Liver (tissue), 9 donors: ENCODE data around the gene SLC26A11. TPM values are rescaled to one million over a fixed set of nuclear protein-coding genes. Genes with fewer than 3 reads are reported as not detected.

Source experiments
- DNase-seq: peaks from one replicate; pipeline ENCODE4 v3.0.0-alpha.2; 2017; ENCODE audit warnings: low spot score
- H3K27ac ChIP-seq, 2 donors: one replicate each; pipeline ENCODE4 v1.7.0; 2013; ENCODE audit warnings: inconsistent platforms in 2 of 2, low read length in 2 of 2, control low read depth in 1 of 2, low read depth in 1 of 2, mild to moderate bottlenecking in 1 of 2
- H3K27me3 ChIP-seq, 4 donors: one replicate each; pipeline versions ENCODE4 v1.6.1 to v1.7.0; 2013; ENCODE audit warnings: low read length in 3 of 4, inconsistent platforms in 1 of 4, mild to moderate bottlenecking in 1 of 4, moderate library complexity in 1 of 4; ENCODE audit not compliant: control insufficient read depth in 4 of 4, insufficient read depth in 4 of 4
- H3K36me3 ChIP-seq, 4 donors: one replicate each; pipeline versions ENCODE4 v1.6.1 to v1.7.0; 2013; ENCODE audit warnings: low read length in 3 of 4, mild to moderate bottlenecking in 3 of 4, low read depth in 1 of 4, moderate library complexity in 1 of 4; ENCODE audit not compliant: control insufficient read depth in 4 of 4, insufficient read depth in 3 of 4
- H3K4me1 ChIP-seq, 4 donors: one replicate each; pipeline versions ENCODE4 v1.6.1 to v1.7.0; 2013; ENCODE audit warnings: low read length in 3 of 4, mild to moderate bottlenecking in 3 of 4, moderate library complexity in 1 of 4; ENCODE audit not compliant: control insufficient read depth in 4 of 4, insufficient read depth in 4 of 4
- H3K4me3 ChIP-seq, 3 donors: one replicate each; pipeline versions ENCODE4 v1.6.1 to v1.7.0; 2013; ENCODE audit warnings: low read length in 3 of 3, control low read depth in 1 of 3, low read depth in 1 of 3, mild to moderate bottlenecking in 1 of 3
- H3K9ac ChIP-seq, 2 donors: one replicate each; pipeline ENCODE4 v1.7.0; 2013; ENCODE audit warnings: low read length in 2 of 2, mild to moderate bottlenecking in 2 of 2, moderate library complexity in 2 of 2, control low read depth in 1 of 2, low read depth in 1 of 2
- H3K9me3 ChIP-seq, 4 donors: one replicate each; pipeline versions ENCODE4 v1.6.1 to v1.7.0; 2013; ENCODE audit warnings: low read length in 3 of 4; ENCODE audit not compliant: control insufficient read depth in 4 of 4
- EGR1 ChIP-seq, 2 donors: IDR thresholded peaks; 2 replicates each; pipeline ENCODE4 v1.6.1; 2016 to 2018; ENCODE audit warnings: antibody characterized with exemption in 2 of 2, low read depth in 2 of 2
- FOXA1 ChIP-seq: IDR thresholded peaks from 2 replicates; pipeline ENCODE4 v1.6.1; 2016; ENCODE audit warnings: antibody characterized with exemption
- FOXA2 ChIP-seq: IDR thresholded peaks from 2 replicates; pipeline ENCODE4 v1.6.1; 2016; ENCODE audit warnings: antibody characterized with exemption
- GABPA ChIP-seq, 2 donors: IDR thresholded peaks in 1 of 2; conservative IDR thresholded peaks in 1 of 2; 2 replicates each; pipeline ENCODE4 v1.6.1; 2016; ENCODE audit warnings: antibody characterized with exemption in 2 of 2, mild to moderate bottlenecking in 1 of 2, moderate library complexity in 1 of 2
- JUND ChIP-seq, 2 donors: IDR thresholded peaks; 2 replicates each; pipeline ENCODE4 v1.6.1; 2016; ENCODE audit warnings: antibody characterized with exemption in 2 of 2
- NR2F2 ChIP-seq: IDR thresholded peaks from 2 replicates; pipeline ENCODE4 v1.6.1; 2016; ENCODE audit warnings: antibody characterized with exemption
- RAD21 ChIP-seq, 2 donors: IDR thresholded peaks; 2 replicates each; pipeline ENCODE4 v1.6.1; 2016; ENCODE audit warnings: antibody characterized with exemption in 2 of 2, mild to moderate bottlenecking in 2 of 2
- TAF1 ChIP-seq: conservative IDR thresholded peaks from 2 replicates; pipeline ENCODE4 v1.6.1; 2016; ENCODE audit warnings: antibody characterized with exemption, mild to moderate bottlenecking
- YY1 ChIP-seq: IDR thresholded peaks from 2 replicates; pipeline ENCODE4 v1.6.1; 2016; ENCODE audit warnings: antibody characterized with exemption, mild to moderate bottlenecking
- WGBS: extraction: QIAGEN DNeasy Blood & Tissue Kit; methylation state at CpG from one replicate; pipeline ENCODE4 v1.1.7; 2013; 5-methylcytosine and 5-hydroxymethylcytosine counted together
- polyA plus RNA-seq, 2 donors: library from polyadenylated mRNA; stranded (reverse) in 1 of 2; unstranded in 1 of 2; fragments of 200-250 nt in 1 of 2; fragments of >200 nt in 1 of 2; fragmentation: Nextera tagmentation in 1 of 2; extraction: Ambion mirVana in 1 of 2; gene quantifications; one replicate each; pipeline versions ENCODE4 v1.2.1 to v1.2.3, GENCODE V29; 2013 to 2015
- total RNA-seq, 2 donors: library from RNA; depleted of rRNA; stranded (reverse); fragments of >200 nt; gene quantifications; one replicate each; pipeline ENCODE4 v1.2.3, GENCODE V29; 2014
- TF ChIP-seq, protein P1 (sequence below): IDR thresholded peaks from 2 replicates; pipeline ENCODE4 v1.6.1; 2016; ENCODE audit warnings: antibody characterized with exemption
- TF ChIP-seq, protein P2 (sequence below): IDR thresholded peaks from 2 replicates; pipeline ENCODE4 v1.6.1; 2016; ENCODE audit warnings: antibody characterized with exemption
- TF ChIP-seq, protein P3 (sequence below): IDR thresholded peaks from 2 replicates; pipeline ENCODE4 v1.6.1; 2016; ENCODE audit warnings: antibody characterized with exemption, mild to moderate bottlenecking
- donor health status: healthy.
- donor health status: healthy.
- donor health status: healthy.
- donor health status: healthy.
- donor health status: healthy.

SLC26A11 gene
- total and polyA plus RNA-seq, 4 donors = 3.3 to 8.2 (median 5.6) TPM

GRCh38 chr17:80190716-80191115, 29.5 kb upstream of the SLC26A11 start:
- H3K4me1 ChIP-seq = peaks cover 0 to 4% (median 2%) of the 10 kb centered on the region in 4 donors
- H3K9ac ChIP-seq = no peak overlapping the region
- no peaks in the 10 kb centered on the region for H3K36me3 ChIP-seq
- no peak overlapping the region for H3K27ac ChIP-seq
- H3K9me3 ChIP-seq = no peaks in the 10 kb centered on the region
- no peaks in the 10 kb centered on the region for H3K27me3 ChIP-seq
- 94% methylated on average over 10 of the region's 10 CpGs for WGBS
- TF ChIP-seq NR2F2 (no peak), FOXA2 (no peak), RAD21 (IDR thresholded peaks at IDR 0.05) (no peak), YY1 (no peak), TAF1 (no peak), EGR1 (IDR thresholded peaks at IDR 0.05; ENCODE audit: low read depth in 2 of 2) (no peak), GABPA (IDR thresholded peaks at IDR 0.05 in 1 of 2, conservative IDR thresholded peaks at IDR 0.05 in 1 of 2) (no peak), FOXA1 (no peak), JUND (IDR thresholded peaks at IDR 0.05) (no peak)
- TF ChIP-seq, protein P1, sequence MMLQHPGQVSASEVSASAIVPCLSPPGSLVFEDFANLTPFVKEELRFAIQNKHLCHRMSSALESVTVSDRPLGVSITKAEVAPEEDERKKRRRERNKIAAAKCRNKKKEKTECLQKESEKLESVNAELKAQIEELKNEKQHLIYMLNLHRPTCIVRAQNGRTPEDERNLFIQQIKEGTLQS = no peak
- TF ChIP-seq, protein P2, sequence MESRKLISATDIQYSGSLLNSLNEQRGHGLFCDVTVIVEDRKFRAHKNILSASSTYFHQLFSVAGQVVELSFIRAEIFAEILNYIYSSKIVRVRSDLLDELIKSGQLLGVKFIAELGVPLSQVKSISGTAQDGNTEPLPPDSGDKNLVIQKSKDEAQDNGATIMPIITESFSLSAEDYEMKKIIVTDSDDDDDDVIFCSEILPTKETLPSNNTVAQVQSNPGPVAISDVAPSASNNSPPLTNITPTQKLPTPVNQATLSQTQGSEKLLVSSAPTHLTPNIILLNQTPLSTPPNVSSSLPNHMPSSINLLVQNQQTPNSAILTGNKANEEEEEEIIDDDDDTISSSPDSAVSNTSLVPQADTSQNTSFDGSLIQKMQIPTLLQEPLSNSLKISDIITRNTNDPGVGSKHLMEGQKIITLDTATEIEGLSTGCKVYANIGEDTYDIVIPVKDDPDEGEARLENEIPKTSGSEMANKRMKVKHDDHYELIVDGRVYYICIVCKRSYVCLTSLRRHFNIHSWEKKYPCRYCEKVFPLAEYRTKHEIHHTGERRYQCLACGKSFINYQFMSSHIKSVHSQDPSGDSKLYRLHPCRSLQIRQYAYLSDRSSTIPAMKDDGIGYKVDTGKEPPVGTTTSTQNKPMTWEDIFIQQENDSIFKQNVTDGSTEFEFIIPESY = no peak
- TF ChIP-seq, protein P3, sequence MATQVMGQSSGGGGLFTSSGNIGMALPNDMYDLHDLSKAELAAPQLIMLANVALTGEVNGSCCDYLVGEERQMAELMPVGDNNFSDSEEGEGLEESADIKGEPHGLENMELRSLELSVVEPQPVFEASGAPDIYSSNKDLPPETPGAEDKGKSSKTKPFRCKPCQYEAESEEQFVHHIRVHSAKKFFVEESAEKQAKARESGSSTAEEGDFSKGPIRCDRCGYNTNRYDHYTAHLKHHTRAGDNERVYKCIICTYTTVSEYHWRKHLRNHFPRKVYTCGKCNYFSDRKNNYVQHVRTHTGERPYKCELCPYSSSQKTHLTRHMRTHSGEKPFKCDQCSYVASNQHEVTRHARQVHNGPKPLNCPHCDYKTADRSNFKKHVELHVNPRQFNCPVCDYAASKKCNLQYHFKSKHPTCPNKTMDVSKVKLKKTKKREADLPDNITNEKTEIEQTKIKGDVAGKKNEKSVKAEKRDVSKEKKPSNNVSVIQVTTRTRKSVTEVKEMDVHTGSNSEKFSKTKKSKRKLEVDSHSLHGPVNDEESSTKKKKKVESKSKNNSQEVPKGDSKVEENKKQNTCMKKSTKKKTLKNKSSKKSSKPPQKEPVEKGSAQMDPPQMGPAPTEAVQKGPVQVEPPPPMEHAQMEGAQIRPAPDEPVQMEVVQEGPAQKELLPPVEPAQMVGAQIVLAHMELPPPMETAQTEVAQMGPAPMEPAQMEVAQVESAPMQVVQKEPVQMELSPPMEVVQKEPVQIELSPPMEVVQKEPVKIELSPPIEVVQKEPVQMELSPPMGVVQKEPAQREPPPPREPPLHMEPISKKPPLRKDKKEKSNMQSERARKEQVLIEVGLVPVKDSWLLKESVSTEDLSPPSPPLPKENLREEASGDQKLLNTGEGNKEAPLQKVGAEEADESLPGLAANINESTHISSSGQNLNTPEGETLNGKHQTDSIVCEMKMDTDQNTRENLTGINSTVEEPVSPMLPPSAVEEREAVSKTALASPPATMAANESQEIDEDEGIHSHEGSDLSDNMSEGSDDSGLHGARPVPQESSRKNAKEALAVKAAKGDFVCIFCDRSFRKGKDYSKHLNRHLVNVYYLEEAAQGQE = no peak
- DNase-seq = no peak
- no peak overlapping the region for H3K4me3 ChIP-seq

DNA sequence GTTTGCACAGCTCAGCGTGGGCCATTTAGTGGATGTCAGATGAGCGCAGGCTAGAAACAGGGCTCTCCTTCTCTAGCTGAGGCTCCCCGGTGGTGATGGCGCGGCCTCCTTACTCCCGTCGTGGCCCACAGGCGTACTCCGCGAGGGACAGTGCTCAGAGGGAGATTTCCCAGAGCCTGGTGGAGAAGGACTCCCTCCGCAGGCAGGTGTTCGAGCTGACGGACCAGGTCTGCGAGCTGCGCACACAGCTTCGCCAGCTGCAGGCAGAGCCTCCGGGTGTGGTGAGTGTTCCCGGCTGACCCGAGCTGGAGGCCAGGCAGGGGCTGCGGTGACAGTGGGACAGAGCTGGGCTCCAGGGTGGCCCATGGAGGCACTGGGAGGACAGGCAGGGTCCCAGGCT, 29.0 kb upstream of the SLC26A11 start:
- Histone ChIP-seq H3K36me3 (no peaks in the 10 kb centered on the region), H3K27me3 (no peaks in the 10 kb centered on the region), H3K27ac (no peak overlapping the region), H3K4me1 (peaks cover 0 to 7% (median 3%) of the 10 kb centered on the region in 4 donors), H3K9me3 (no peaks in the 10 kb centered on the region), H3K4me3 (no peak overlapping the region), H3K9ac (no peak overlapping the region)
- TF ChIP-seq FOXA2 = no peak
- TF ChIP-seq EGR1 (IDR thresholded peaks at IDR 0.05; ENCODE audit: low read depth in 2 of 2) = no peak
- TF ChIP-seq GABPA (IDR thresholded peaks at IDR 0.05 in 1 of 2, conservative IDR thresholded peaks at IDR 0.05 in 1 of 2) = no peak
- no peak for DNase-seq
- 91% methylated on average over 20 of the region's 20 CpGs for WGBS
